SK-N-SH treated with all-trans-retinoic acid at 6 μM for 48 hours (cell line): ENCODE measurements around the gene EIF2S1.
A peak's percentile ranks its signal among the peaks of the same experiment; 100 is the strongest.

ENCODE experiments used
- ATAC-seq: fragments of 200-7000 bp; cut with Tn5 transposase; 3 replicates; pipeline ENCODE4 v1.9.1; 2020; ENCODE audit warnings: mild to moderate bottlenecking, moderate library complexity
- ARNTL ChIP-seq: fragments of 450-650 bp; formaldehyde crosslinking; IDR thresholded peaks from 2 replicates; pipeline ENCODE4 v1.5.0; 2020; ENCODE audit warnings: low read depth, mild to moderate bottlenecking, moderate library complexity, borderline replicate concordance
- BACH2 ChIP-seq: fragments of 250-450 bp; sonication (Bioruptor Pico); IDR thresholded peaks from 2 replicates; pipeline ENCODE4 v1.9.0; 2021; ENCODE audit warnings: mild to moderate bottlenecking, borderline replicate concordance
- CSDC2 ChIP-seq: fragments of 250-450 bp; sonication (Bioruptor Pico); IDR thresholded peaks from 2 replicates; pipeline ENCODE4 v1.5.0; 2020; ENCODE audit warnings: mild to moderate bottlenecking, moderate library complexity
- ESRRG ChIP-seq: fragments of 250-450 bp; sonication (Bioruptor Pico); IDR thresholded peaks from 2 replicates; pipeline ENCODE4 v1.6.1; 2021; ENCODE audit warnings: mild to moderate bottlenecking
- GLIS3 ChIP-seq: fragments of 250-450 bp; sonication (Bioruptor Pico); IDR thresholded peaks from 2 replicates; pipeline ENCODE4 v1.5.0; 2020; ENCODE audit warnings: mild to moderate bottlenecking, moderate library complexity
- ISL1 ChIP-seq: fragments of 250-450 bp; sonication (Bioruptor Pico); IDR thresholded peaks from 2 replicates; pipeline ENCODE4 v2.1.2; 2022; ENCODE audit warnings: mild to moderate bottlenecking, moderate library complexity
- OSR1 ChIP-seq: fragments of 250-450 bp; sonication (Bioruptor Pico); IDR thresholded peaks from 2 replicates; pipeline ENCODE4 v1.8.0; 2022; ENCODE audit warnings: moderate library complexity, mild to moderate bottlenecking, inconsistent platforms
- PPARA ChIP-seq: fragments of 250-450 bp; sonication (Bioruptor Pico); IDR thresholded peaks from 2 replicates; pipeline ENCODE4 v1.5.0; 2020; ENCODE audit warnings: mild to moderate bottlenecking, borderline replicate concordance
- RARB ChIP-seq: fragments of 250-450 bp; sonication (Bioruptor Pico); IDR thresholded peaks from 2 replicates; pipeline ENCODE4 v1.8.0; 2021; ENCODE audit warnings: mild to moderate bottlenecking, moderate library complexity
- SNAI2 ChIP-seq: fragments of 250-450 bp; sonication (Bioruptor Pico); IDR thresholded peaks from 2 replicates; pipeline ENCODE4 v1.5.0; 2020; ENCODE audit warnings: mild to moderate bottlenecking, moderate library complexity
- TOX ChIP-seq: fragments of 250-450 bp; sonication (Bioruptor Pico); IDR thresholded peaks from 2 replicates; pipeline ENCODE4 v1.8.0; 2021; ENCODE audit warnings: mild to moderate bottlenecking, moderate library complexity, borderline replicate concordance
- ZC3H10 ChIP-seq: fragments of 250-450 bp; sonication (Bioruptor Pico); IDR thresholded peaks from 2 replicates; pipeline ENCODE4 v1.5.1; 2021; ENCODE audit warnings: mild to moderate bottlenecking, moderate library complexity
- ZFP3 ChIP-seq: fragments of 250-450 bp; sonication (Bioruptor Pico); IDR thresholded peaks from 2 replicates; pipeline ENCODE4 v1.5.0; 2020; ENCODE audit warnings: mild to moderate bottlenecking, moderate library complexity
- ZFP30 ChIP-seq: fragments of 450-650 bp; formaldehyde crosslinking; IDR thresholded peaks from 2 replicates; pipeline ENCODE4 v1.5.0; 2022; ENCODE audit warnings: mild to moderate bottlenecking, moderate library complexity
- ZNF565 ChIP-seq: fragments of 450-650 bp; formaldehyde crosslinking; conservative IDR thresholded peaks from 2 replicates; pipeline ENCODE4 v1.5.0; 2020; ENCODE audit warnings: low read depth, mild to moderate bottlenecking, moderate library complexity
- ZNF70 ChIP-seq: fragments of 450-650 bp; formaldehyde crosslinking; IDR thresholded peaks from 2 replicates; pipeline ENCODE4 v1.5.0; 2020; ENCODE audit warnings: mild to moderate bottlenecking, moderate library complexity
- ZNF8 ChIP-seq: fragments of 450-650 bp; formaldehyde crosslinking; IDR thresholded peaks from 2 replicates; pipeline ENCODE4 v1.5.0; 2020; ENCODE audit warnings: mild to moderate bottlenecking, moderate library complexity
- TF ChIP-seq, protein P1 (sequence below): fragments of 250-450 bp; sonication (Bioruptor Pico); IDR thresholded peaks from 2 replicates; pipeline ENCODE4 v1.8.0; 2021; ENCODE audit warnings: low read depth, mild to moderate bottlenecking, moderate library complexity, borderline replicate concordance
- TF ChIP-seq, protein P2 (sequence below): fragments of 250-450 bp; sonication (Bioruptor Pico); IDR thresholded peaks from 2 replicates; pipeline ENCODE4 v1.5.1; 2021; ENCODE audit warnings: mild to moderate bottlenecking, moderate library complexity
- TF ChIP-seq, protein P3 (sequence below): fragments of 250-450 bp; sonication (Bioruptor Pico); IDR thresholded peaks from 2 replicates; pipeline ENCODE4 v1.5.0; 2020; ENCODE audit warnings: mild to moderate bottlenecking, moderate library complexity
- TF ChIP-seq, protein P4 (sequence below): fragments of 250-450 bp; sonication (Bioruptor Pico); IDR thresholded peaks from 2 replicates; pipeline ENCODE4 v1.5.1; 2020; ENCODE audit warnings: low read depth, mild to moderate bottlenecking, moderate library complexity
- TF ChIP-seq, protein P5 (sequence below): fragments of 250-450 bp; sonication (Bioruptor Pico); IDR thresholded peaks from 2 replicates; pipeline ENCODE4 v1.8.0; 2020; ENCODE audit warnings: mild to moderate bottlenecking, moderate library complexity, borderline replicate concordance

Gene EIF2S1

DNA sequence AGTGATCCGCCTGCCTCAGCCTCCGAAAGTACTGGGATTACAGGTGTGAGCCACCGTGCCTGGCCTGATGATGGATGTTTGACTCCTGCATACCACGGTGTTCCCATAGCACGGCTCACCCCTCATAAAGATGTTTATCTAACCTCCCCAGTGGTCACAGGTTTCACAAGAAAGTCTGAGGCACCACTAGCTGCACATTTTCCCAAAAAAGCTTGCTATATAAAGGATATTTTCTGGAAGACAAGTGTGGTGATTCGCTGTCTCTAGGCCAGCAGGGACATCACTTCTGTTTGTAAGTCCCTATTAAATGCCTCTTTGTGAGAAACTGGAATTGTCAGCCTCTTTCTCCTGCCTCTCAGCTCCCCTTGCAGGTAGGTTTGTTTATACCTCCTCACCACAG, 33.6 kb downstream of the EIF2S1 start:
- TF ChIP-seq ZFP3 (no peak), ZNF8 (CRISPR knock-in tag) (no peak), PPARA (no peak), CSDC2 (CRISPR knock-in tag) (no peak), ZNF565 (CRISPR knock-in tag) (no peak), ZNF70 (CRISPR knock-in tag) (no peak), RARB (CRISPR knock-in tag) (no peak), SNAI2 (no peak), ZFP30 (no peak), GLIS3 (CRISPR knock-in tag) (no peak), ZC3H10 (no peak), ESRRG (CRISPR knock-in tag) (no peak), ISL1 (no peak), OSR1 (CRISPR knock-in tag) (no peak), ARNTL (no peak)
- TF ChIP-seq, protein P1, sequence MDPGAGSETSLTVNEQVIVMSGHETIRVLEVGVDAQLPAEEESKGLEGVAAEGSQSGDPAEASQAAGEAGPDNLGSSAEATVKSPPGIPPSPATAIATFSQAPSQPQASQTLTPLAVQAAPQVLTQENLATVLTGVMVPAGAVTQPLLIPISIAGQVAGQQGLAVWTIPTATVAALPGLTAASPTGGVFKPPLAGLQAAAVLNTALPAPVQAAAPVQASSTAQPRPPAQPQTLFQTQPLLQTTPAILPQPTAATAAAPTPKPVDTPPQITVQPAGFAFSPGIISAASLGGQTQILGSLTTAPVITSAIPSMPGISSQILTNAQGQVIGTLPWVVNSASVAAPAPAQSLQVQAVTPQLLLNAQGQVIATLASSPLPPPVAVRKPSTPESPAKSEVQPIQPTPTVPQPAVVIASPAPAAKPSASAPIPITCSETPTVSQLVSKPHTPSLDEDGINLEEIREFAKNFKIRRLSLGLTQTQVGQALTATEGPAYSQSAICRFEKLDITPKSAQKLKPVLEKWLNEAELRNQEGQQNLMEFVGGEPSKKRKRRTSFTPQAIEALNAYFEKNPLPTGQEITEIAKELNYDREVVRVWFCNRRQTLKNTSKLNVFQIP (CRISPR knock-in tag) = no peak
- TF ChIP-seq, protein P2, sequence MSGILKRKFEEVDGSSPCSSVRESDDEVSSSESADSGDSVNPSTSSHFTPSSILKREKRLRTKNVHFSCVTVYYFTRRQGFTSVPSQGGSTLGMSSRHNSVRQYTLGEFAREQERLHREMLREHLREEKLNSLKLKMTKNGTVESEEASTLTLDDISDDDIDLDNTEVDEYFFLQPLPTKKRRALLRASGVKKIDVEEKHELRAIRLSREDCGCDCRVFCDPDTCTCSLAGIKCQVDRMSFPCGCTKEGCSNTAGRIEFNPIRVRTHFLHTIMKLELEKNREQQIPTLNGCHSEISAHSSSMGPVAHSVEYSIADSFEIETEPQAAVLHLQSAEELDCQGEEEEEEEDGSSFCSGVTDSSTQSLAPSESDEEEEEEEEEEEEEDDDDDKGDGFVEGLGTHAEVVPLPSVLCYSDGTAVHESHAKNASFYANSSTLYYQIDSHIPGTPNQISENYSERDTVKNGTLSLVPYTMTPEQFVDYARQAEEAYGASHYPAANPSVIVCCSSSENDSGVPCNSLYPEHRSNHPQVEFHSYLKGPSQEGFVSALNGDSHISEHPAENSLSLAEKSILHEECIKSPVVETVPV (CRISPR knock-in tag) = no peak
- TF ChIP-seq, protein P3, sequence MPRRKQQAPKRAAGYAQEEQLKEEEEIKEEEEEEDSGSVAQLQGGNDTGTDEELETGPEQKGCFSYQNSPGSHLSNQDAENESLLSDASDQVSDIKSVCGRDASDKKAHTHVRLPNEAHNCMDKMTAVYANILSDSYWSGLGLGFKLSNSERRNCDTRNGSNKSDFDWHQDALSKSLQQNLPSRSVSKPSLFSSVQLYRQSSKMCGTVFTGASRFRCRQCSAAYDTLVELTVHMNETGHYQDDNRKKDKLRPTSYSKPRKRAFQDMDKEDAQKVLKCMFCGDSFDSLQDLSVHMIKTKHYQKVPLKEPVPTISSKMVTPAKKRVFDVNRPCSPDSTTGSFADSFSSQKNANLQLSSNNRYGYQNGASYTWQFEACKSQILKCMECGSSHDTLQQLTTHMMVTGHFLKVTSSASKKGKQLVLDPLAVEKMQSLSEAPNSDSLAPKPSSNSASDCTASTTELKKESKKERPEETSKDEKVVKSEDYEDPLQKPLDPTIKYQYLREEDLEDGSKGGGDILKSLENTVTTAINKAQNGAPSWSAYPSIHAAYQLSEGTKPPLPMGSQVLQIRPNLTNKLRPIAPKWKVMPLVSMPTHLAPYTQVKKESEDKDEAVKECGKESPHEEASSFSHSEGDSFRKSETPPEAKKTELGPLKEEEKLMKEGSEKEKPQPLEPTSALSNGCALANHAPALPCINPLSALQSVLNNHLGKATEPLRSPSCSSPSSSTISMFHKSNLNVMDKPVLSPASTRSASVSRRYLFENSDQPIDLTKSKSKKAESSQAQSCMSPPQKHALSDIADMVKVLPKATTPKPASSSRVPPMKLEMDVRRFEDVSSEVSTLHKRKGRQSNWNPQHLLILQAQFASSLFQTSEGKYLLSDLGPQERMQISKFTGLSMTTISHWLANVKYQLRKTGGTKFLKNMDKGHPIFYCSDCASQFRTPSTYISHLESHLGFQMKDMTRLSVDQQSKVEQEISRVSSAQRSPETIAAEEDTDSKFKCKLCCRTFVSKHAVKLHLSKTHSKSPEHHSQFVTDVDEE (CRISPR knock-in tag) = no peak
- TF ChIP-seq, protein P4, sequence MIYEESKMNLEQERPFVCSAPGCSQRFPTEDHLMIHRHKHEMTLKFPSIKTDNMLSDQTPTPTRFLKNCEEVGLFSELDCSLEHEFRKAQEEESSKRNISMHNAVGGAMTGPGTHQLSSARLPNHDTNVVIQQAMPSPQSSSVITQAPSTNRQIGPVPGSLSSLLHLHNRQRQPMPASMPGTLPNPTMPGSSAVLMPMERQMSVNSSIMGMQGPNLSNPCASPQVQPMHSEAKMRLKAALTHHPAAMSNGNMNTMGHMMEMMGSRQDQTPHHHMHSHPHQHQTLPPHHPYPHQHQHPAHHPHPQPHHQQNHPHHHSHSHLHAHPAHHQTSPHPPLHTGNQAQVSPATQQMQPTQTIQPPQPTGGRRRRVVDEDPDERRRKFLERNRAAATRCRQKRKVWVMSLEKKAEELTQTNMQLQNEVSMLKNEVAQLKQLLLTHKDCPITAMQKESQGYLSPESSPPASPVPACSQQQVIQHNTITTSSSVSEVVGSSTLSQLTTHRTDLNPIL = no peak
- ATAC-seq = no peak

DNA sequence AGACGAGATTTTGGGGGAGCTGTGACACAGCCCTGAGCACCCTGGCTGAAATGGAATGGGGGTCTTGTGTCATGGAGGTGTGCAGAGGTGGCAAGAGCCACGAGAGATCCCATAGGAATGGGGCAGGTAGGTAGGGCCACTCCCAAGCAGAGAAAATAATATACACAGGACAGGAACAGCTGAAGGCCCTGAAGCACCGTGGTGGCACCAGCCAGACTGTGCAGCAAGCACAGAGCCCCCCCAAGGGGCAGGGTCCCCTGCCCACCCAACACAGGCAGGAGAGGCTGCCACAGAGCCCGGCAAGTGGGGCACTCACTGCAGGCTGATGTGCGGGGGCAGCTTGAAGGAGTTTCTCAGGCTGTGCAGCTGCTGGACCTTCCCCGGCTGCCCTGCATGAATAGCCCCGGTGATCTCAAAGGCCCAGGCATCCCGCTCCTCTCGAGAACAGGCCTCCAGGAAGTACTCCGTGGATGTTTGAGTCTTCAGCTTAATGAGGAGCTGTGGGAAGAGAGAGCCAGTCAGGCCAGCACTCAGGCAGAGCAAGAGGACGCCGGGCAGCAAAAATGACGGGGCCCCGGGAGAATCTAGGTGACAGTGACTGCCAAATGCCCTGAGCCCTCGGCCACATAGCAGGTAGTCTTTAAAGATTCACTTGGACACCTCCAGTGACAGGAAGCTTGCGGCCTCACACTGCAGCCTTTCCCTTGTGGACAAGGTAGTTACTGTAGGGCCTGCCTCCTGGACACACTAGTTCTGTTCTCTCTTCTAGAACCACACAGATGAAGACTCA, 35.2 kb downstream of the EIF2S1 start:
- ATAC-seq = peak; percentile 41
- TF ChIP-seq ZNF565 (CRISPR knock-in tag) = no peak
- TF ChIP-seq, protein P1 (CRISPR knock-in tag) = no peak
- TF ChIP-seq, protein P4 = no peak
- TF ChIP-seq PPARA = no peak
- no peak for TF ChIP-seq GLIS3 (CRISPR knock-in tag)
- TF ChIP-seq RARB (CRISPR knock-in tag) = no peak

DNA sequence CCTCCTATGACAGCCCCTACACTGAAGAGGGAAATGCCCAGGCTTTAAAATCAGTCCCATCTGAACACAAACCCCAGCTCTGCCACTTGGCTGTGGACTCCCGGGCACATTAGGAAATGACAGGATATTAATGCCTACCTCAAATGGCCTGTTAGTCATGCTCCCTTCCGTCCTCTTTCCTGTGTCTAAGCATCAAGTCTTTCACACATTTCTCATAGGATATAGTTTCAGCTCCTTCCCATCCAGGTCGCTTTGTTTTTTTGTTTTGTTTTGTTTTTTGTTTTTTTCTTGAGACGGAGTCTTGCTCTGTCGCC, 35.7 kb downstream of the EIF2S1 start:
- TF ChIP-seq, protein P5, sequence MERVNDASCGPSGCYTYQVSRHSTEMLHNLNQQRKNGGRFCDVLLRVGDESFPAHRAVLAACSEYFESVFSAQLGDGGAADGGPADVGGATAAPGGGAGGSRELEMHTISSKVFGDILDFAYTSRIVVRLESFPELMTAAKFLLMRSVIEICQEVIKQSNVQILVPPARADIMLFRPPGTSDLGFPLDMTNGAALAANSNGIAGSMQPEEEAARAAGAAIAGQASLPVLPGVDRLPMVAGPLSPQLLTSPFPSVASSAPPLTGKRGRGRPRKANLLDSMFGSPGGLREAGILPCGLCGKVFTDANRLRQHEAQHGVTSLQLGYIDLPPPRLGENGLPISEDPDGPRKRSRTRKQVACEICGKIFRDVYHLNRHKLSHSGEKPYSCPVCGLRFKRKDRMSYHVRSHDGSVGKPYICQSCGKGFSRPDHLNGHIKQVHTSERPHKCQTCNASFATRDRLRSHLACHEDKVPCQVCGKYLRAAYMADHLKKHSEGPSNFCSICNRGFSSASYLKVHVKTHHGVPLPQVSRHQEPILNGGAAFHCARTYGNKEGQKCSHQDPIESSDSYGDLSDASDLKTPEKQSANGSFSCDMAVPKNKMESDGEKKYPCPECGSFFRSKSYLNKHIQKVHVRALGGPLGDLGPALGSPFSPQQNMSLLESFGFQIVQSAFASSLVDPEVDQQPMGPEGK (CRISPR knock-in tag) = no peak
- TF ChIP-seq, protein P4 = no peak
- TF ChIP-seq ISL1 = no peak
- no peak for TF ChIP-seq RARB (CRISPR knock-in tag)
- TF ChIP-seq TOX (CRISPR knock-in tag) = no peak
- no peak for TF ChIP-seq ZFP30
- TF ChIP-seq BACH2 (CRISPR knock-in tag) = no peak
- peak; percentile 47 for ATAC-seq
